GM23338 (cell line): Measurements from ENCODE around the gene NWD2.

Experiments used
- CTCF ChIP-seq, 2 experiments: fragments of 200-600 bp in 1 of 2; sonication (generic) in 1 of 2; conservative IDR thresholded peaks; 2 replicates each; pipeline versions ENCODE4 v1.5.1 to v1.6.1; 2016 to 2017; ENCODE audit warnings: antibody characterized with exemption in 2 of 2, low read depth in 2 of 2, mild to moderate bottlenecking in 2 of 2, moderate library complexity in 1 of 2
- EZH2phosphoT487 ChIP-seq: fragments of 200-600 bp; sonication (generic); IDR thresholded peaks from one replicate; pipeline ENCODE4 v1.8.1; 2018; ENCODE audit warnings: antibody characterized with exemption; ENCODE audit not compliant: unreplicated experiment
- POLR2AphosphoS5 ChIP-seq: IDR thresholded peaks from 2 replicates; pipeline ENCODE4 v1.6.1; 2016; ENCODE audit warnings: antibody characterized with exemption, low read depth

DNA sequence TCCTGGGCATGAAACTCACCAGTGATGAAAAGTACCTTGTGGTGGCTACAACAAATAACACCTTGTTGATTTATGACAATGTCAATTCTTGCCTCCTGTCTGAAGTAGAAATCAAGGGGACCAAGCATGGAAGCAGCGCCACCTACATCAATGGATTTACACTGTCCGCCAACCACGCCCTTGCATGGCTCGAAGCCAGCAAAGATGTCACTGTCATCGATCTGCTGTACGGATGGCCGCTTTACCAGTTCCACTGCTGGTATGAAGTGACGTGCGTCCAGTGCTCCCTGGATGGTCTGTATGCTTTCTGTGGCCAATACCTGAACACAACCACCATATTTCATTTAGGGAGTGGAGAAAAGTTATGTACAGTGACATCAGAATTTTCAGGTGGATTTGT is 200.5 kb downstream of the NWD2 start:
- no peak for TF ChIP-seq CTCF (conservative IDR thresholded peaks at IDR 0.05; ENCODE audit: low read depth in 2 of 2)
- no peak for TF ChIP-seq EZH2phosphoT487
- TF ChIP-seq POLR2AphosphoS5: no peak
